Measurements from ENCODE around the gene SNCB. TPM values are rescaled to one million over a fixed set of nuclear protein-coding genes. Genes with fewer than 3 reads are reported as not detected.
A peak's percentile ranks its signal among the peaks of the same experiment; 100 is the strongest.

The SNCB gene
- total and polyA plus RNA-seq, 2 of the 8 experiments (the other 6 are each of a cell fraction or from before 2014, with no cell fraction given), result 4.2 to 5.9 TPM

DNA sequence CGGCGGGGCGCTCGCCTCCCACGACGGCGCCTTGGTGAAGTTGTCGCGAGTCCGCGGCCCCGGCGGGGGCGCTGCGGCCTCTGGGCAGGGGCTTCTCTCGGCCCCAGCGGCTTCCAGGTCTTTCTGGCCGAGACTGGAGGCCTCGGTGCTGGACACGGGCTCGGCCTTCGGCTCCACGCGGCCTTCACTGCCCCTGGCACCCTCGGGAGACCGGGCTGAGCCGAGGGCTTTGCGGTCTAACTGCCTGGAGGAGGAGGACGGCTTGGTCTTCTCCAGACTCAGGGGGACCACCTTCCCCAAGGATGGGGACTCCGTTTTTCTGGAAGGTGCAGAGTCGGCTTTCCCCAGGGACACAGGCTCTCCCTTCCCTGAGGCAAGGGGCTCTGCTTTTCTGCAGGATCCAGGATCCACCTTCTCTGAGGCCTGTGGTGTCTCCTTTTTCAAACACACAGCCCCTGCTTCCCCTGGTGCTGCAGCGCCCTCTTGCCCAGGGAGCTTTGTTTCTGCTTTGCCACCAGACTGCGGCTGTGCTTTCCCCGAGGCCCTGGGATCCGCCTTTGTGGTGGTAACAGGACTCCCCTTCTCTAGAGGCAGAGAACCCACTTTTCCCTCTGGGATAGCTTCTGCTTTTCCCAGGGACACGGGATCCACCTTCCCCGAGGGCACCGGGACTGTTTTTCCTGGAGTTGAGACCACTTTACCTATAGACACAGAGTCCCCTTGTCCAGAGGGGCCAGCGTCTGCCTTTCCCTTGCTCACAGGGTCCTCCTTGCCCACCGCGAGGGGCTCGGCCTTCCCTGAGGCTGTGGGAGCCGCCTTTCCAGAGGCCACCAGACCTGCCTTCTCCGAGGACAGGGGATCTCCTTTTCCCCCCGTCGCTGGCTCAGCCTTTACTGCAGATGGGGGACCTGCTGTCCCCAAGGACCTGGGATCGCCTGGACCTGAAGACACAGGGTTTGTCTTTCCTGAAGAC lies 32.6 kb downstream of the SNCB start (continued):
- TF ChIP-seq RAD21 (IDR thresholded peaks at IDR 0.05 in 1 of 2, conservative IDR thresholded peaks at IDR 0.05 in 1 of 2; ENCODE audit: low read depth in 2 of 2, low read length in 2 of 2) (peak; percentile 46 to 59), SUZ12 (IDR thresholded peaks at IDR 0.05; ENCODE audit: low read length) (no peak), TBP (IDR thresholded peaks at IDR 0.05; ENCODE audit: low read depth, low read length) (no peak), YY1 (IDR thresholded peaks at IDR 0.05; ENCODE audit: low read depth, low read length) (no peak), SAP30 (IDR thresholded peaks at IDR 0.05; ENCODE audit: insufficient read depth, insufficient replicate concordance, low read length) (no peak), GTF2F1 (IDR thresholded peaks at IDR 0.05; ENCODE audit: borderline replicate concordance, low read depth, low read length) (no peak)
- TF ChIP-seq, protein P1, sequence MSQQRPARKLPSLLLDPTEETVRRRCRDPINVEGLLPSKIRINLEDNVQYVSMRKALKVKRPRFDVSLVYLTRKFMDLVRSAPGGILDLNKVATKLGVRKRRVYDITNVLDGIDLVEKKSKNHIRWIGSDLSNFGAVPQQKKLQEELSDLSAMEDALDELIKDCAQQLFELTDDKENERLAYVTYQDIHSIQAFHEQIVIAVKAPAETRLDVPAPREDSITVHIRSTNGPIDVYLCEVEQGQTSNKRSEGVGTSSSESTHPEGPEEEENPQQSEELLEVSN (IDR thresholded peaks at IDR 0.05), result no peak
- TF ChIP-seq, protein P2, sequence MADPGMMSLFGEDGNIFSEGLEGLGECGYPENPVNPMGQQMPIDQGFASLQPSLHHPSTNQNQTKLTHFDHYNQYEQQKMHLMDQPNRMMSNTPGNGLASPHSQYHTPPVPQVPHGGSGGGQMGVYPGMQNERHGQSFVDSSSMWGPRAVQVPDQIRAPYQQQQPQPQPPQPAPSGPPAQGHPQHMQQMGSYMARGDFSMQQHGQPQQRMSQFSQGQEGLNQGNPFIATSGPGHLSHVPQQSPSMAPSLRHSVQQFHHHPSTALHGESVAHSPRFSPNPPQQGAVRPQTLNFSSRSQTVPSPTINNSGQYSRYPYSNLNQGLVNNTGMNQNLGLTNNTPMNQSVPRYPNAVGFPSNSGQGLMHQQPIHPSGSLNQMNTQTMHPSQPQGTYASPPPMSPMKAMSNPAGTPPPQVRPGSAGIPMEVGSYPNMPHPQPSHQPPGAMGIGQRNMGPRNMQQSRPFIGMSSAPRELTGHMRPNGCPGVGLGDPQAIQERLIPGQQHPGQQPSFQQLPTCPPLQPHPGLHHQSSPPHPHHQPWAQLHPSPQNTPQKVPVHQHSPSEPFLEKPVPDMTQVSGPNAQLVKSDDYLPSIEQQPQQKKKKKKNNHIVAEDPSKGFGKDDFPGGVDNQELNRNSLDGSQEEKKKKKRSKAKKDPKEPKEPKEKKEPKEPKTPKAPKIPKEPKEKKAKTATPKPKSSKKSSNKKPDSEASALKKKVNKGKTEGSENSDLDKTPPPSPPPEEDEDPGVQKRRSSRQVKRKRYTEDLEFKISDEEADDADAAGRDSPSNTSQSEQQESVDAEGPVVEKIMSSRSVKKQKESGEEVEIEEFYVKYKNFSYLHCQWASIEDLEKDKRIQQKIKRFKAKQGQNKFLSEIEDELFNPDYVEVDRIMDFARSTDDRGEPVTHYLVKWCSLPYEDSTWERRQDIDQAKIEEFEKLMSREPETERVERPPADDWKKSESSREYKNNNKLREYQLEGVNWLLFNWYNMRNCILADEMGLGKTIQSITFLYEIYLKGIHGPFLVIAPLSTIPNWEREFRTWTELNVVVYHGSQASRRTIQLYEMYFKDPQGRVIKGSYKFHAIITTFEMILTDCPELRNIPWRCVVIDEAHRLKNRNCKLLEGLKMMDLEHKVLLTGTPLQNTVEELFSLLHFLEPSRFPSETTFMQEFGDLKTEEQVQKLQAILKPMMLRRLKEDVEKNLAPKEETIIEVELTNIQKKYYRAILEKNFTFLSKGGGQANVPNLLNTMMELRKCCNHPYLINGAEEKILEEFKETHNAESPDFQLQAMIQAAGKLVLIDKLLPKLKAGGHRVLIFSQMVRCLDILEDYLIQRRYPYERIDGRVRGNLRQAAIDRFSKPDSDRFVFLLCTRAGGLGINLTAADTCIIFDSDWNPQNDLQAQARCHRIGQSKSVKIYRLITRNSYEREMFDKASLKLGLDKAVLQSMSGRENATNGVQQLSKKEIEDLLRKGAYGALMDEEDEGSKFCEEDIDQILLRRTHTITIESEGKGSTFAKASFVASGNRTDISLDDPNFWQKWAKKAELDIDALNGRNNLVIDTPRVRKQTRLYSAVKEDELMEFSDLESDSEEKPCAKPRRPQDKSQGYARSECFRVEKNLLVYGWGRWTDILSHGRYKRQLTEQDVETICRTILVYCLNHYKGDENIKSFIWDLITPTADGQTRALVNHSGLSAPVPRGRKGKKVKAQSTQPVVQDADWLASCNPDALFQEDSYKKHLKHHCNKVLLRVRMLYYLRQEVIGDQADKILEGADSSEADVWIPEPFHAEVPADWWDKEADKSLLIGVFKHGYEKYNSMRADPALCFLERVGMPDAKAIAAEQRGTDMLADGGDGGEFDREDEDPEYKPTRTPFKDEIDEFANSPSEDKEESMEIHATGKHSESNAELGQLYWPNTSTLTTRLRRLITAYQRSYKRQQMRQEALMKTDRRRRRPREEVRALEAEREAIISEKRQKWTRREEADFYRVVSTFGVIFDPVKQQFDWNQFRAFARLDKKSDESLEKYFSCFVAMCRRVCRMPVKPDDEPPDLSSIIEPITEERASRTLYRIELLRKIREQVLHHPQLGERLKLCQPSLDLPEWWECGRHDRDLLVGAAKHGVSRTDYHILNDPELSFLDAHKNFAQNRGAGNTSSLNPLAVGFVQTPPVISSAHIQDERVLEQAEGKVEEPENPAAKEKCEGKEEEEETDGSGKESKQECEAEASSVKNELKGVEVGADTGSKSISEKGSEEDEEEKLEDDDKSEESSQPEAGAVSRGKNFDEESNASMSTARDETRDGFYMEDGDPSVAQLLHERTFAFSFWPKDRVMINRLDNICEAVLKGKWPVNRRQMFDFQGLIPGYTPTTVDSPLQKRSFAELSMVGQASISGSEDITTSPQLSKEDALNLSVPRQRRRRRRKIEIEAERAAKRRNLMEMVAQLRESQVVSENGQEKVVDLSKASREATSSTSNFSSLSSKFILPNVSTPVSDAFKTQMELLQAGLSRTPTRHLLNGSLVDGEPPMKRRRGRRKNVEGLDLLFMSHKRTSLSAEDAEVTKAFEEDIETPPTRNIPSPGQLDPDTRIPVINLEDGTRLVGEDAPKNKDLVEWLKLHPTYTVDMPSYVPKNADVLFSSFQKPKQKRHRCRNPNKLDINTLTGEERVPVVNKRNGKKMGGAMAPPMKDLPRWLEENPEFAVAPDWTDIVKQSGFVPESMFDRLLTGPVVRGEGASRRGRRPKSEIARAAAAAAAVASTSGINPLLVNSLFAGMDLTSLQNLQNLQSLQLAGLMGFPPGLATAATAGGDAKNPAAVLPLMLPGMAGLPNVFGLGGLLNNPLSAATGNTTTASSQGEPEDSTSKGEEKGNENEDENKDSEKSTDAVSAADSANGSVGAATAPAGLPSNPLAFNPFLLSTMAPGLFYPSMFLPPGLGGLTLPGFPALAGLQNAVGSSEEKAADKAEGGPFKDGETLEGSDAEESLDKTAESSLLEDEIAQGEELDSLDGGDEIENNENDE (IDR thresholded peaks at IDR 0.05; ENCODE audit: insufficient replicate concordance, low read length), result no peak
